ENCODE results near the gene ADRA1B. TPM values are rescaled to one million over a fixed set of nuclear protein-coding genes. Genes with fewer than 3 reads are reported as not detected.

The ADRA1B gene
- polyA plus RNA-seq, 2 of the 4 experiments (the other 2 are of a cell fraction), result 4.4 to 8.5 TPM

- ChIA-PET POLR2A (no interaction called here), CTCF (no interaction called here)
- FAIRE-seq (peak; percentile 18), ATAC-seq (no peak), DNase-seq (ENCODE audit: low read depth in 1 of 2, low spot score in 1 of 2) (no peak)
- Histone ChIP-seq H3K4me2 (peak overlapping the region; percentile 62), H3K4me1 (peaks cover 78% of the 10 kb centered on the region), H3K27ac (peak overlapping the region; percentile 89 to 96), H3K9me3 (no peaks in the 10 kb centered on the region), H3K4me3 (no peak overlapping the region)
- TF ChIP-seq CEBPB (IDR thresholded peaks at IDR 0.05), result peak in 1 of 2 experiments; percentile 19; a peak in 1 of 4 replicates
- TF ChIP-seq ESRRA (IDR thresholded peaks at IDR 0.05; ENCODE audit: borderline replicate concordance, low read length), result no peak
Measured at GRCh38 chr5:159901772-159902171, 14.5 kb upstream of the ADRA1B start.

- FAIRE-seq, result peak; percentile 65
- peak overlapping the region; percentile 89 to 96 for H3K27ac ChIP-seq
Measured at GRCh38 chr5:159902444-159903121, 13.7 kb upstream of the ADRA1B start.

More at GRCh38 chr5:159902444-159903121, 13.7 kb upstream of the ADRA1B start:
- TF ChIP-seq SREBF2 (IDR thresholded peaks at IDR 0.05) (no peak), FOSL2 (IDR thresholded peaks at IDR 0.05) (peak; percentile 88), FOSL2 (CRISPR knock-in tag; IDR thresholded peaks at IDR 0.05) (peak; percentile 98), BCL3 (IDR thresholded peaks at IDR 0.05) (0 out of 3 replicates have a peak, but pooled peaks have one; percentile 51), CTCF (IDR thresholded peaks at IDR 0.05) (no peak), MAX (IDR thresholded peaks at IDR 0.05) (peak; percentile 81), EP300 (IDR thresholded peaks at IDR 0.05) (peak; percentile 59 to 73; a peak in 2 of 5 replicates), USF2 (IDR thresholded peaks at IDR 0.05) (no peak), JUNB (IDR thresholded peaks at IDR 0.05) (peak; percentile 91), GATA3 (IDR thresholded peaks at IDR 0.05; ENCODE audit: borderline replicate concordance) (peak; percentile 85; the same call in 1 of the 2 replicates), SMC3 (IDR thresholded peaks at IDR 0.05) (peak; percentile 46; the same call in 2 of the 3 replicates), JUN (IDR thresholded peaks at IDR 0.05) (peak; percentile 75 to 79; a peak in 3 of 5 replicates), E2F6 (IDR thresholded peaks at IDR 0.05; ENCODE audit: borderline replicate concordance, low read depth) (peak; percentile 8; the same call in 1 of the 2 replicates), TP53 (CRISPR knock-in tag; IDR thresholded peaks at IDR 0.05) (no peak), HOXB13 (CRISPR knock-in tag; IDR thresholded peaks at IDR 0.05; ENCODE audit: low read depth) (no peak), RAD21 (conservative IDR thresholded peaks at IDR 0.05 in 1 of 2, IDR thresholded peaks at IDR 0.05 in 1 of 2) (peak; percentile 28 to 47; a peak in 3 of 5 replicates), ZSCAN20 (CRISPR knock-in tag; IDR thresholded peaks at IDR 0.05) (no peak), RNF2 (IDR thresholded peaks at IDR 0.05; ENCODE audit: borderline replicate concordance, low read depth) (no peak), CEBPB (IDR thresholded peaks at IDR 0.05) (peak; percentile 77 to 89)
- DNase-seq (ENCODE audit: low read depth in 1 of 2, low spot score in 1 of 2) (peak; percentile 89 to 96), ATAC-seq (peak; percentile 83 to 87)
- Histone ChIP-seq H3K4me3 (no peak overlapping the region), H3K4me1 (peaks cover 86% of the 10 kb centered on the region), H3K4me2 (peak overlapping the region; percentile 62), H3K9me3 (no peaks in the 10 kb centered on the region)
- POLR2A ChIA-PET, result no interaction called here
- CTCF ChIA-PET, result interaction anchor here (1.2 kb wide), 1 partner anchor 15 kb away, joined by 6 read pairs; the partner anchor contains the start of gene ADRA1B
- 0% methylated on average over 7 of the region's 8 CpGs for WGBS (ENCODE audit: missing lambda C conversion rate)

All from A549 (cell line).